NCI-H446 treated with DMSO at 0.1 percent for 48 hours (cell line): ENCODE measurements around the gene QPRT.
"Not testable (repeated sequence)": the region's sequence is repeated elsewhere in the genome, so short reads cannot be mapped to it uniquely, and the experiment has no call there.

Experiments
- DNase-seq: peaks from one replicate; lab custom pipeline; 2025; lab: John Stamatoyannopoulos, UW

QPRT gene

GRCh38 chr16:29746518-29746917 lies 67.5 kb downstream of the QPRT start:
- not testable (repeated sequence) for DNase-seq
